Peyer's patch (tissue), 4 donors: Measurements from ENCODE around the gene PALLD.

Experiments used
- POLR2A ChIP-seq, 2 donors: fragments of 450-650 bp; IDR thresholded peaks; one replicate each; pipeline ENCODE4 v1.5.1; 2017; ENCODE audit warnings: antibody characterized with exemption in 2 of 2, mild to moderate bottlenecking in 2 of 2, moderate library complexity in 2 of 2
- TF ChIP-seq, protein P1 (sequence below), 6 experiments: fragments of 450-650 bp in 4 of 6; fragments of 200-600 bp in 2 of 6; sonication (generic) in 1 of 6; IDR thresholded peaks; one replicate each; pipeline ENCODE4 v1.5.1; 2017 to 2019; ENCODE audit warnings: antibody characterized with exemption in 6 of 6, mild to moderate bottlenecking in 3 of 6, moderate library complexity in 1 of 6

DNA sequence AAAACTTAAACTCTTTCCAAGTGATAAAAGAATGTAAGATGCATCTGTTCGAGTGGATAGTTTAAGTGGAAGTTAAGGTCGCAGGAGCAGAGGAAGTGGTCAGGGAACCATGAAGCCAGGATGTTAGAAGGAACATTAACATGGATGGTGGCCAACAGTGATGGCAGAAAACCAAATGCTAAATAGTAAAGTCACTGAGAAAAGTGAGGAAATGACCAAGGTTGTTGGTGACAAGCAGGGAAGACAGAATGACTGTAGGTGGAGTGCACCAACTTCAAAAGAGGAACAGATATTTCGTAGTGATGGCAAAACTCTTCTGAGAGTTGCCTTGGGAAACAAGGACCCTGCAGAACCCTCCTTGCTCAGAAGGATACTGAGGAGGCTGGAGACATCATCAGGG is 226.2 kb downstream of the PALLD start:
- TF ChIP-seq, protein P1, sequence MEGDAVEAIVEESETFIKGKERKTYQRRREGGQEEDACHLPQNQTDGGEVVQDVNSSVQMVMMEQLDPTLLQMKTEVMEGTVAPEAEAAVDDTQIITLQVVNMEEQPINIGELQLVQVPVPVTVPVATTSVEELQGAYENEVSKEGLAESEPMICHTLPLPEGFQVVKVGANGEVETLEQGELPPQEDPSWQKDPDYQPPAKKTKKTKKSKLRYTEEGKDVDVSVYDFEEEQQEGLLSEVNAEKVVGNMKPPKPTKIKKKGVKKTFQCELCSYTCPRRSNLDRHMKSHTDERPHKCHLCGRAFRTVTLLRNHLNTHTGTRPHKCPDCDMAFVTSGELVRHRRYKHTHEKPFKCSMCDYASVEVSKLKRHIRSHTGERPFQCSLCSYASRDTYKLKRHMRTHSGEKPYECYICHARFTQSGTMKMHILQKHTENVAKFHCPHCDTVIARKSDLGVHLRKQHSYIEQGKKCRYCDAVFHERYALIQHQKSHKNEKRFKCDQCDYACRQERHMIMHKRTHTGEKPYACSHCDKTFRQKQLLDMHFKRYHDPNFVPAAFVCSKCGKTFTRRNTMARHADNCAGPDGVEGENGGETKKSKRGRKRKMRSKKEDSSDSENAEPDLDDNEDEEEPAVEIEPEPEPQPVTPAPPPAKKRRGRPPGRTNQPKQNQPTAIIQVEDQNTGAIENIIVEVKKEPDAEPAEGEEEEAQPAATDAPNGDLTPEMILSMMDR (IDR thresholded peaks at IDR 0.05) = no peak
- TF ChIP-seq POLR2A (IDR thresholded peaks at IDR 0.05) = no peak
